H1 (cell line): Measurements from ENCODE around the gene RAB26. TPM values are rescaled to one million over a fixed set of nuclear protein-coding genes. Genes with fewer than 3 reads are reported as not detected.

Source experiments
- CTCF ChIA-PET: fragments of 300-600 bp; sonication (Branson Sonifier 250); formaldehyde crosslinking; loops from one replicate; lab custom pipeline; 2021; ENCODE audit not compliant: partially characterized antibody; lab: Charles Lee
- POLR2A ChIA-PET: fragments of 300-600 bp; sonication (Branson Sonifier 250); formaldehyde crosslinking; loops from one replicate; lab custom pipeline; 2021; ENCODE audit warnings: inconsistent platforms; ENCODE audit not compliant: partially characterized antibody; lab: Charles Lee
- DNase-seq, 2 experiments: peaks; one replicate each; pipeline versions ENCODE4 v3.0.0 to v3.0.0-alpha.2; 2010 to 2022; ENCODE audit warnings: low spot score in 2 of 2, low read depth in 1 of 2, mixed read lengths in 1 of 2
- FAIRE-seq: peaks from 2 replicates; lab custom pipeline; 2011; peaks lifted over from hg19 to GRCh38; lab: Jason Lieb, UNC
- H2AFZ ChIP-seq: 2 replicates; pipeline ENCODE4 v1.8.1; 2012; ENCODE audit warnings: low read length, inconsistent platforms
- H2AK5ac ChIP-seq: 2 replicates; pipeline ENCODE4 v1.6.1; 2013; ENCODE audit warnings: low read depth, low read length
- H2BK120ac ChIP-seq: replicated peaks from 2 replicates; pipeline ENCODE3; 2013; ENCODE audit warnings: low read depth, low read length, inconsistent platforms
- H2BK12ac ChIP-seq: 2 replicates; pipeline ENCODE4 v1.6.1; 2013; ENCODE audit warnings: low read depth, low read length
- H2BK15ac ChIP-seq: 2 replicates; pipeline ENCODE4 v1.6.1; 2013; ENCODE audit warnings: low read length
- H2BK20ac ChIP-seq: 2 replicates; pipeline ENCODE4 v1.6.1; 2013; ENCODE audit warnings: low read length
- H2BK5ac ChIP-seq: 2 replicates; pipeline ENCODE4 v1.6.1; 2013; ENCODE audit warnings: low read depth, low read length
- H3K14ac ChIP-seq: 2 replicates; pipeline ENCODE4 v1.6.1; 2013; ENCODE audit warnings: inconsistent platforms; ENCODE audit not compliant: insufficient read length
- H3K18ac ChIP-seq: 2 replicates; pipeline ENCODE4 v1.6.1; 2013; ENCODE audit warnings: low read length; ENCODE audit errors: extremely low read depth
- H3K23ac ChIP-seq: 2 replicates; pipeline ENCODE4 v1.6.1; 2013; ENCODE audit warnings: inconsistent platforms; ENCODE audit not compliant: insufficient read length
- H3K23me2 ChIP-seq: 2 replicates; pipeline ENCODE4 v1.6.1; 2013; ENCODE audit warnings: low read depth, low read length
- H3K27ac ChIP-seq: 2 replicates; pipeline ENCODE4 v1.6.1; 2011; ENCODE audit warnings: low read depth, low read length, inconsistent platforms
- H3K27me3 ChIP-seq, 4 experiments: replicated peaks in 1 of 4; 1 replicate in 1 of 4; 2 replicates in 3 of 4; pipeline versions ENCODE4 v1.6.1 to v1.8.1; 2011 to 2013; ENCODE audit warnings: low read length in 3 of 4, mild to moderate bottlenecking in 3 of 4, inconsistent platforms in 2 of 4, mixed read lengths in 2 of 4, moderate library complexity in 1 of 4; ENCODE audit not compliant: control insufficient read depth in 3 of 4, insufficient read depth in 3 of 4; ENCODE audit errors: extremely low read depth in 1 of 4
- H3K36me3 ChIP-seq, 4 experiments: 2 replicates each; pipeline versions ENCODE4 v1.6.1 to v1.8.1; 2011 to 2013; ENCODE audit warnings: mild to moderate bottlenecking in 4 of 4, low read length in 3 of 4, moderate library complexity in 2 of 4, control low read depth in 1 of 4, inconsistent platforms in 1 of 4; ENCODE audit not compliant: insufficient read depth in 4 of 4, control insufficient read depth in 2 of 4
- H3K4ac ChIP-seq: replicated peaks from 2 replicates; pipeline ENCODE3; 2013; ENCODE audit warnings: low read length, low read depth, mixed read lengths, inconsistent platforms; ENCODE audit not compliant: insufficient read length
- H3K4me1 ChIP-seq, 4 experiments: replicated peaks in 1 of 4; 1 replicate in 1 of 4; 2 replicates in 3 of 4; pipeline versions ENCODE4 v1.6.1 to v1.8.1; 2011 to 2013; ENCODE audit warnings: low read length in 3 of 4, inconsistent platforms in 2 of 4, mixed read lengths in 1 of 4; ENCODE audit not compliant: insufficient read depth in 4 of 4, control insufficient read depth in 3 of 4
- H3K4me2 ChIP-seq, 2 experiments: 2 replicates each; pipeline versions ENCODE4 v1.6.1 to v1.8.1; 2011 to 2013; ENCODE audit warnings: low read depth in 2 of 2, low read length in 2 of 2, control low read depth in 1 of 2, inconsistent platforms in 1 of 2, mild to moderate bottlenecking in 1 of 2; ENCODE audit not compliant: insufficient read depth in 1 of 2
- H3K4me3 ChIP-seq, 4 experiments: fragments of 200-600, 300-600 bp in 1 of 4; sonication (generic), shearing (Covaris generic), sonication (Bioruptor Twin) in 1 of 4; 2 replicates each; pipeline versions ENCODE4 v1.5.1 to v1.8.1; 2011 to 2016; ENCODE audit warnings: low read length in 4 of 4, low read depth in 3 of 4, control low read depth in 2 of 4, inconsistent platforms in 2 of 4, mild to moderate bottlenecking in 2 of 4, mixed read lengths in 1 of 4, moderate library complexity in 1 of 4; ENCODE audit not compliant: insufficient read depth in 2 of 4; ENCODE audit errors: extremely low read depth in 1 of 4
- H3K56ac ChIP-seq: replicated peaks from 2 replicates; pipeline ENCODE3; 2013; ENCODE audit warnings: low read depth, mild to moderate bottlenecking, mixed read lengths, low read length, inconsistent platforms; ENCODE audit not compliant: insufficient read length
- H3K79me1 ChIP-seq: 2 replicates; pipeline ENCODE4 v1.6.1; 2013; ENCODE audit warnings: low read depth, low read length, control low read depth
- H3K79me2 ChIP-seq, 2 experiments: 2 replicates each; pipeline versions ENCODE4 v1.6.1 to v1.8.1; 2012 to 2013; ENCODE audit warnings: low read length in 2 of 2, mild to moderate bottlenecking in 2 of 2, inconsistent platforms in 1 of 2; ENCODE audit not compliant: insufficient read depth in 2 of 2, control insufficient read depth in 1 of 2
- H3K9ac ChIP-seq, 4 experiments: replicated peaks in 1 of 4; 1 replicate in 1 of 4; 2 replicates in 3 of 4; pipeline versions ENCODE4 v1.6.1 to v1.8.1; 2011 to 2013; ENCODE audit warnings: low read depth in 3 of 4, low read length in 3 of 4, control low read depth in 2 of 4, mild to moderate bottlenecking in 2 of 4, moderate library complexity in 2 of 4, inconsistent platforms in 1 of 4; ENCODE audit errors: extremely low read depth in 1 of 4
- H3K9me3 ChIP-seq, 2 experiments: 2 replicates each; pipeline versions ENCODE4 v1.6.1 to v1.8.1; 2012 to 2013; ENCODE audit warnings: mild to moderate bottlenecking in 2 of 2, moderate library complexity in 2 of 2, control low read depth in 1 of 2, inconsistent platforms in 1 of 2, low read depth in 1 of 2, low read length in 1 of 2, mixed read lengths in 1 of 2; ENCODE audit not compliant: insufficient read depth in 2 of 2
- H4K20me1 ChIP-seq, 2 experiments: replicated peaks in 1 of 2; 2 replicates each; pipeline versions ENCODE3 to v1.8.1; 2011 to 2013; ENCODE audit warnings: inconsistent platforms in 2 of 2, low read length in 2 of 2, mild to moderate bottlenecking in 1 of 2; ENCODE audit not compliant: insufficient read depth in 2 of 2, control insufficient read depth in 1 of 2
- H4K5ac ChIP-seq: 2 replicates; pipeline ENCODE4 v1.6.1; 2013; ENCODE audit warnings: low read length, low read depth, mixed read lengths, inconsistent platforms; ENCODE audit not compliant: insufficient read length
- H4K8ac ChIP-seq: 2 replicates; pipeline ENCODE4 v1.8.0; 2013; ENCODE audit warnings: mild to moderate bottlenecking, moderate library complexity, low read length, inconsistent platforms; ENCODE audit not compliant: insufficient read depth; ENCODE audit errors: extremely low read depth
- H4K91ac ChIP-seq: replicated peaks from 2 replicates; pipeline ENCODE3; 2013; ENCODE audit warnings: low read length, mixed read lengths, inconsistent platforms; ENCODE audit not compliant: insufficient read length
- CHD2 ChIP-seq: IDR thresholded peaks from 2 replicates; pipeline ENCODE4 v1.6.1; 2012; ENCODE audit warnings: low read length, improper control_type of control experiment
- EZH2 ChIP-seq: fragments of 200-600 bp; sonication (generic); IDR thresholded peaks from 2 replicates; pipeline ENCODE4 v1.7.1; 2012; ENCODE audit warnings: low read depth, mild to moderate bottlenecking, moderate library complexity, low read length, inconsistent platforms; ENCODE audit not compliant: severe bottlenecking
- KDM4A ChIP-seq: IDR thresholded peaks from one replicate; pipeline ENCODE4 v1.7.1; 2012; ENCODE audit warnings: low read depth, mild to moderate bottlenecking, moderate library complexity, low read length, inconsistent platforms; ENCODE audit not compliant: severe bottlenecking
- RFX5 ChIP-seq: IDR thresholded peaks from 2 replicates; pipeline ENCODE4 v1.6.1; 2011; ENCODE audit warnings: low read depth, low read length, improper control_type of control experiment, borderline replicate concordance
- TBP ChIP-seq: IDR thresholded peaks from 2 replicates; pipeline ENCODE4 v1.6.1; 2011; ENCODE audit warnings: low read depth, low read length, improper control_type of control experiment
- ZNF274 ChIP-seq: IDR thresholded peaks from 2 replicates; pipeline ENCODE4 v1.7.0; 2012; ENCODE audit warnings: low read length, borderline replicate concordance; ENCODE audit errors: extremely low read depth
- WGBS, 2 experiments: shearing (Covaris generic) in 1 of 2; methylation state at CpG; one replicate each; pipeline versions ENCODE4 v1.1.6 to v1.1.7; 2013 to 2015; ENCODE audit warnings: low lambda C conversion rate in 2 of 2, mixed read lengths in 2 of 2, inconsistent platforms in 1 of 2, low coverage in 1 of 2, missing lambda C conversion rate in 1 of 2; ENCODE audit not compliant: insufficient replicate concordance in 2 of 2, insufficient coverage in 1 of 2, insufficient read length in 1 of 2; ENCODE audit errors: extremely low coverage in 1 of 2, missing lambda C conversion rate in 1 of 2; 5-methylcytosine and 5-hydroxymethylcytosine counted together
- polyA plus RNA-seq, 7 experiments: library from polyadenylated mRNA; depleted of rRNA in 3 of 7; stranded (reverse) in 5 of 7; unstranded in 2 of 7; fragments of >200 nt in 5 of 7; fragments of 200-250 nt in 2 of 7; gene quantifications; 1 replicate in 5 of 7; 2 replicates in 1 of 7; 4 replicates in 1 of 7; pipeline versions ENCODE4 v1.2.1 to v1.2.3, GENCODE V29; 2011 to 2013; ENCODE audit warnings: missing spikeins in 2 of 7, mixed read lengths in 2 of 7
- total RNA-seq: library from RNA; stranded (reverse); fragmentation: NEBNext Ultra II Directional; extraction: Animal tissue kit (Norgen Biotek cat#: 25700); gene quantifications from 2 replicates; pipeline ENCODE4 v1.2.1, GENCODE V29; 2021
- TF ChIP-seq, protein P1 (sequence below): IDR thresholded peaks from 2 replicates; pipeline ENCODE4 v1.6.1; 2012; ENCODE audit warnings: inconsistent platforms

The RAB26 gene
- total and polyA plus RNA-seq, 2 of the 8 experiments (the other 6 are each of a cell fraction or from before 2014, with no cell fraction given) = 4.3 to 5.4 TPM

DNA sequence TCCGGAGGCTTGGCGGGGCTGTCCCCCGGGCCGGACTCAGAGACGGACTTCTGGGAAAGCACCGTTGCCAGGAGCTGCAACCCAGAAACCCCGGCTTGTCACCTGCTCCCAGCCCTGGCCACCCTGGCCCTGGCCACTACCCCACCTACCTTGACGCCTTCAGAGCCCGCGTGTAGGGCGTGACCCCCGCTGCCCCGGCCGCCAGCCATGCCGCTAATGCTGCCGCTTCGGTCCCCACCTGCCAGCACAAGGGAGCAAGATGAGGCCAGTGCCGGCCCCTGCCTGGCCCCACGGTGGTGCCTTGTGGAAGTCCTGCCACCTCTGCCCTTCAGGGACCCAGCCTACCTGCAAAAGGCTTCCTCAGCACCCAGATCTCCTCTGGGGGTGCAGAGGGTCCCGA is 36.5 kb downstream of the RAB26 start:
- FAIRE-seq (no peak), DNase-seq (no peak)
- no peak overlapping the region for H4K5ac ChIP-seq
- POLR2A ChIA-PET = interaction anchor here (0.9 to 4.9 kb wide), 7 partner anchors 7 to 53 kb away, joined by 3 to 17 read pairs (median 4); partner anchors contain the start of genes BRICD5 and TRAF7
- no peak overlapping the region for H4K91ac ChIP-seq
- H2AFZ ChIP-seq = no peak overlapping the region
- H2BK15ac ChIP-seq = no peak overlapping the region
- no peak overlapping the region for H3K56ac ChIP-seq
- CTCF ChIA-PET = interaction anchor here (1.0 to 2.1 kb wide), 4 partner anchors 10 to 44 kb away, joined by 3 to 9 read pairs (median 6); no protein-coding TSS in a partner anchor
- no peaks in the 10 kb centered on the region for H3K9me3 ChIP-seq
- no peak overlapping the region for H3K4ac ChIP-seq
- no peak overlapping the region for H3K14ac ChIP-seq
- no peak overlapping the region for H4K8ac ChIP-seq
- no peak overlapping the region for H3K27ac ChIP-seq
- H3K18ac ChIP-seq = no peak overlapping the region
- no peak overlapping the region for H2BK20ac ChIP-seq
- H3K4me1 ChIP-seq = peaks cover 0 to 7% (median 2%) of the 10 kb centered on the region in 4 experiments; a peak in 4 of 7 replicates
- H3K23ac ChIP-seq = no peak overlapping the region
- H3K36me3 ChIP-seq = peaks cover 0 to 4% (median 0%) of the 10 kb centered on the region in 4 experiments; a peak in 1 of 8 replicates
- no peak overlapping the region for H3K9ac ChIP-seq
- no peaks in the 10 kb centered on the region for H3K79me1 ChIP-seq
- WGBS, 2 experiments = 96% methylated on average over 20 of the region's 20 CpGs; no CpG with 5 or more reads in 1 of the 2 experiments
- no peaks in the 10 kb centered on the region for H3K27me3 ChIP-seq
- H3K4me3 ChIP-seq = no peak overlapping the region
- no peak overlapping the region for H2BK120ac ChIP-seq
- no peak overlapping the region for H2BK5ac ChIP-seq
- H3K79me2 ChIP-seq = no peaks in the 10 kb centered on the region
- H3K23me2 ChIP-seq = peaks cover 2% of the 10 kb centered on the region; the same call in 1 of the 2 replicates
- TF ChIP-seq TBP (no peak), EZH2 (no peak), ZNF274 (no peak), RFX5 (no peak), CHD2 (no peak), KDM4A (no peak)
- TF ChIP-seq, protein P1, sequence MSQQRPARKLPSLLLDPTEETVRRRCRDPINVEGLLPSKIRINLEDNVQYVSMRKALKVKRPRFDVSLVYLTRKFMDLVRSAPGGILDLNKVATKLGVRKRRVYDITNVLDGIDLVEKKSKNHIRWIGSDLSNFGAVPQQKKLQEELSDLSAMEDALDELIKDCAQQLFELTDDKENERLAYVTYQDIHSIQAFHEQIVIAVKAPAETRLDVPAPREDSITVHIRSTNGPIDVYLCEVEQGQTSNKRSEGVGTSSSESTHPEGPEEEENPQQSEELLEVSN = no peak
- no peak overlapping the region for H2BK12ac ChIP-seq
- H3K4me2 ChIP-seq = no peak overlapping the region
- H4K20me1 ChIP-seq = peaks cover 0 to 6% of the 10 kb centered on the region in 2 experiments
- no peak overlapping the region for H2AK5ac ChIP-seq
